HepG2 (cell line): ENCODE results near the gene KRTAP5-1. TPM values are rescaled to one million over a fixed set of nuclear protein-coding genes. Genes with fewer than 3 reads are reported as not detected.

Experiments
- ATF7-NPFF ChIP-seq: sonication (generic); formaldehyde crosslinking; IDR thresholded peaks from 2 replicates; pipeline ENCODE4 v1.8.1; 2023; ENCODE audit warnings: mild to moderate bottlenecking, low read depth, missing genetic modification reagents, moderate library complexity
- JUN ChIP-seq: sonication (generic); formaldehyde crosslinking; IDR thresholded peaks from 2 replicates; pipeline ENCODE4 v1.4.0; 2020; ENCODE audit warnings: mild to moderate bottlenecking, missing genetic modification reagents
- PAXIP1 ChIP-seq: sonication (generic); formaldehyde crosslinking; conservative IDR thresholded peaks from 2 replicates; pipeline ENCODE4 v1.4.0; 2020; ENCODE audit warnings: mild to moderate bottlenecking, missing genetic modification reagents, moderate library complexity
- PBX3 ChIP-seq: sonication (generic); formaldehyde crosslinking; IDR thresholded peaks from 2 replicates; pipeline ENCODE4 v1.8.1; 2023; ENCODE audit warnings: missing genetic modification reagents, inconsistent platforms, borderline replicate concordance
- RXRA ChIP-seq: sonication (generic); formaldehyde crosslinking; IDR thresholded peaks from 2 replicates; pipeline ENCODE4 v1.5.1; 2020; ENCODE audit warnings: missing genetic modification reagents
- TBL1XR1 ChIP-seq: fragments of 150-350 bp; IDR thresholded peaks from 2 replicates; pipeline ENCODE4 v1.6.1; 2014; ENCODE audit warnings: borderline replicate concordance, low read length; ENCODE audit not compliant: partially characterized antibody
- ZKSCAN5 ChIP-seq: sonication (generic); formaldehyde crosslinking; IDR thresholded peaks from 2 replicates; pipeline ENCODE4 v1.5.1; 2020; ENCODE audit warnings: mild to moderate bottlenecking, missing genetic modification reagents
- ZNF773 ChIP-seq: sonication (generic); formaldehyde crosslinking; IDR thresholded peaks from 2 replicates; pipeline ENCODE4 v1.4.0; 2020; ENCODE audit warnings: missing genetic modification reagents, borderline replicate concordance
- polyA plus RNA-seq, 8 experiments: library from polyadenylated mRNA; depleted of rRNA in 3 of 8; stranded (reverse) in 7 of 8; unstranded in 1 of 8; fragments of >200 nt; fragmentation: Illumina TruSeq in 4 of 8; extraction: Trizol in 4 of 8; gene quantifications; 2 replicates each; pipeline versions ENCODE4 v1.2.1 to v1.2.3, GENCODE V29; 2011 to 2016; ENCODE audit warnings: low read depth in 4 of 8, missing spikeins in 1 of 8, mixed read lengths in 1 of 8; ENCODE audit not compliant: insufficient read depth in 1 of 8
- total RNA-seq, 5 experiments: library from RNA; depleted of rRNA; stranded (reverse); fragments of >200 nt; fragmentation: Illumina TruSeq; extraction: Trizol; gene quantifications; 2 replicates each; pipeline ENCODE4 v1.2.3, GENCODE V29; 2016; ENCODE audit warnings: low read depth in 1 of 5
- TF ChIP-seq, protein P1 (sequence below): sonication (generic); formaldehyde crosslinking; IDR thresholded peaks from 2 replicates; pipeline ENCODE4 v1.5.1; 2020; ENCODE audit warnings: mild to moderate bottlenecking, missing genetic modification reagents, moderate library complexity
- TF ChIP-seq, protein P2 (sequence below): sonication (generic); formaldehyde crosslinking; IDR thresholded peaks from 2 replicates; pipeline ENCODE4 v1.4.0; 2020; ENCODE audit warnings: mild to moderate bottlenecking, missing genetic modification reagents
- TF ChIP-seq, protein P3 (sequence below): sonication (generic); formaldehyde crosslinking; IDR thresholded peaks from 2 replicates; pipeline ENCODE4 v1.4.0; 2020; ENCODE audit warnings: missing genetic modification reagents, borderline replicate concordance

The KRTAP5-1 gene
- total and polyA plus RNA-seq, 2 of the 13 experiments (the other 11 are each of a cell fraction or from before 2014, with no cell fraction given) = not detected

DNA sequence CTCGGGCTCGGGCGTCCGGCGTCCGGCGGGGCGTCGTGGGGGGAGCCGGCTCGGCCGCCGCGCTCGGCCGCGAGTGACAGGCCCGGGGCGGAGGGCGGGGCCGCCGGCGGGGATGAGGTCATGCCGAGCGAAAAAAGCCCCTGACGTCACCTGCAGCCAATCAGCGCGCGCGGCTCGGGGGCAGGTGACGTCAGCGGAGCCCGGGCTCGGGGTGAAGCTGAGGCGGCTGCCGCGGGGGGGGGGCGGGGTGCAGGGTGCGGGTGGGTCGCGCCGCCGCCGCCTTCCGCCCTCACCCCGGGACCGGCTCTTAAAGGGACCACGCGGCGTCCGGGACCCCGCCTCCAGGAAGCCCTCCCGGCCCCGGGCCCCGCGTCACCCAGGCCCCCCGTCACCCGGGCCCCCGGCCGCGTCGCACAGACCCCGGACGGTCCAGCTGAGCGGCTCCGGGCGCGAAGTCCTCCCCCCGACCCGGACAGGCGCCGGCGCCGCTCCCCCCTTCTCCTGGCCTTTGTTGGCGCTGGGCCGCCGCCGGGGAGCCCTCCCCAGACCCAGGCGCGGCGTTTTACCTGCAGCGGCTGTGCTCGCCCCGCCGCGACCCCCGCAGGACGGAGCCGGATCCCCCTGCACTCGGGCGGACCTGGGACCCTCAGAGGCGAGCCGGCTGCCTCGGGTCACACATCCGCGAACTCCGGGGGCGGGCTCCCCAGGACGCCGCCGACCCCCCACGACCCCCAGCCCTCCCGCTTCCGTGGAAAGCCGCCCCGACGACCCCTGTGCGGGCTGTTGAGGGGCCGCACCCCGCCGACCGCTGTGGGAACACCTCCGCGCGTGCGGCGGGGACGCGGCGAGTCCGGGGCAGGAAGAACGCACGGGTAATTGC lies 12.6 kb downstream of the KRTAP5-1 start, which contains the start of gene DUSP8 (continued):
- peak; percentile 38 for TF ChIP-seq PAXIP1 (CRISPR knock-in tag)
- TF ChIP-seq, protein P1, sequence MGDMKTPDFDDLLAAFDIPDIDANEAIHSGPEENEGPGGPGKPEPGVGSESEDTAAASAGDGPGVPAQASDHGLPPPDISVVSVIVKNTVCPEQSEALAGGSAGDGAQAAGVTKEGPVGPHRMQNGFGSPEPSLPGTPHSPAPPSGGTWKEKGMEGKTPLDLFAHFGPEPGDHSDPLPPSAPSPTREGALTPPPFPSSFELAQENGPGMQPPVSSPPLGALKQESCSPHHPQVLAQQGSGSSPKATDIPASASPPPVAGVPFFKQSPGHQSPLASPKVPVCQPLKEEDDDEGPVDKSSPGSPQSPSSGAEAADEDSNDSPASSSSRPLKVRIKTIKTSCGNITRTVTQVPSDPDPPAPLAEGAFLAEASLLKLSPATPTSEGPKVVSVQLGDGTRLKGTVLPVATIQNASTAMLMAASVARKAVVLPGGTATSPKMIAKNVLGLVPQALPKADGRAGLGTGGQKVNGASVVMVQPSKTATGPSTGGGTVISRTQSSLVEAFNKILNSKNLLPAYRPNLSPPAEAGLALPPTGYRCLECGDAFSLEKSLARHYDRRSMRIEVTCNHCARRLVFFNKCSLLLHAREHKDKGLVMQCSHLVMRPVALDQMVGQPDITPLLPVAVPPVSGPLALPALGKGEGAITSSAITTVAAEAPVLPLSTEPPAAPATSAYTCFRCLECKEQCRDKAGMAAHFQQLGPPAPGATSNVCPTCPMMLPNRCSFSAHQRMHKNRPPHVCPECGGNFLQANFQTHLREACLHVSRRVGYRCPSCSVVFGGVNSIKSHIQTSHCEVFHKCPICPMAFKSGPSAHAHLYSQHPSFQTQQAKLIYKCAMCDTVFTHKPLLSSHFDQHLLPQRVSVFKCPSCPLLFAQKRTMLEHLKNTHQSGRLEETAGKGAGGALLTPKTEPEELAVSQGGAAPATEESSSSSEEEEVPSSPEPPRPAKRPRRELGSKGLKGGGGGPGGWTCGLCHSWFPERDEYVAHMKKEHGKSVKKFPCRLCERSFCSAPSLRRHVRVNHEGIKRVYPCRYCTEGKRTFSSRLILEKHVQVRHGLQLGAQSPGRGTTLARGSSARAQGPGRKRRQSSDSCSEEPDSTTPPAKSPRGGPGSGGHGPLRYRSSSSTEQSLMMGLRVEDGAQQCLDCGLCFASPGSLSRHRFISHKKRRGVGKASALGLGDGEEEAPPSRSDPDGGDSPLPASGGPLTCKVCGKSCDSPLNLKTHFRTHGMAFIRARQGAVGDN (CRISPR knock-in tag) = peak; percentile 60
- TF ChIP-seq, protein P2, sequence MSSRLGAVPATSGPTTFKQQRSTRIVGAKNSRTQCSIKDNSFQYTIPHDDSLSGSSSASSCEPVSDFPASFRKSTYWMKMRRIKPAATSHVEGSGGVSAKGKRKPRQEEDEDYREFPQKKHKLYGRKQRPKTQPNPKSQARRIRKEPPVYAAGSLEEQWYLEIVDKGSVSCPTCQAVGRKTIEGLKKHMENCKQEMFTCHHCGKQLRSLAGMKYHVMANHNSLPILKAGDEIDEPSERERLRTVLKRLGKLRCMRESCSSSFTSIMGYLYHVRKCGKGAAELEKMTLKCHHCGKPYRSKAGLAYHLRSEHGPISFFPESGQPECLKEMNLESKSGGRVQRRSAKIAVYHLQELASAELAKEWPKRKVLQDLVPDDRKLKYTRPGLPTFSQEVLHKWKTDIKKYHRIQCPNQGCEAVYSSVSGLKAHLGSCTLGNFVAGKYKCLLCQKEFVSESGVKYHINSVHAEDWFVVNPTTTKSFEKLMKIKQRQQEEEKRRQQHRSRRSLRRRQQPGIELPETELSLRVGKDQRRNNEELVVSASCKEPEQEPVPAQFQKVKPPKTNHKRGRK (CRISPR knock-in tag) = no peak
- no peak for TF ChIP-seq ZKSCAN5 (CRISPR knock-in tag)
- TF ChIP-seq ATF7-NPFF = no peak
- TF ChIP-seq ZNF773 (CRISPR knock-in tag) = no peak
- 0 out of 2 replicates have a peak, but pooled peaks have one; percentile 21 for TF ChIP-seq RXRA
- peak; percentile 74 for TF ChIP-seq JUN
- no peak for TF ChIP-seq TBL1XR1
- TF ChIP-seq PBX3 (CRISPR knock-in tag) = no peak
- TF ChIP-seq, protein P3, sequence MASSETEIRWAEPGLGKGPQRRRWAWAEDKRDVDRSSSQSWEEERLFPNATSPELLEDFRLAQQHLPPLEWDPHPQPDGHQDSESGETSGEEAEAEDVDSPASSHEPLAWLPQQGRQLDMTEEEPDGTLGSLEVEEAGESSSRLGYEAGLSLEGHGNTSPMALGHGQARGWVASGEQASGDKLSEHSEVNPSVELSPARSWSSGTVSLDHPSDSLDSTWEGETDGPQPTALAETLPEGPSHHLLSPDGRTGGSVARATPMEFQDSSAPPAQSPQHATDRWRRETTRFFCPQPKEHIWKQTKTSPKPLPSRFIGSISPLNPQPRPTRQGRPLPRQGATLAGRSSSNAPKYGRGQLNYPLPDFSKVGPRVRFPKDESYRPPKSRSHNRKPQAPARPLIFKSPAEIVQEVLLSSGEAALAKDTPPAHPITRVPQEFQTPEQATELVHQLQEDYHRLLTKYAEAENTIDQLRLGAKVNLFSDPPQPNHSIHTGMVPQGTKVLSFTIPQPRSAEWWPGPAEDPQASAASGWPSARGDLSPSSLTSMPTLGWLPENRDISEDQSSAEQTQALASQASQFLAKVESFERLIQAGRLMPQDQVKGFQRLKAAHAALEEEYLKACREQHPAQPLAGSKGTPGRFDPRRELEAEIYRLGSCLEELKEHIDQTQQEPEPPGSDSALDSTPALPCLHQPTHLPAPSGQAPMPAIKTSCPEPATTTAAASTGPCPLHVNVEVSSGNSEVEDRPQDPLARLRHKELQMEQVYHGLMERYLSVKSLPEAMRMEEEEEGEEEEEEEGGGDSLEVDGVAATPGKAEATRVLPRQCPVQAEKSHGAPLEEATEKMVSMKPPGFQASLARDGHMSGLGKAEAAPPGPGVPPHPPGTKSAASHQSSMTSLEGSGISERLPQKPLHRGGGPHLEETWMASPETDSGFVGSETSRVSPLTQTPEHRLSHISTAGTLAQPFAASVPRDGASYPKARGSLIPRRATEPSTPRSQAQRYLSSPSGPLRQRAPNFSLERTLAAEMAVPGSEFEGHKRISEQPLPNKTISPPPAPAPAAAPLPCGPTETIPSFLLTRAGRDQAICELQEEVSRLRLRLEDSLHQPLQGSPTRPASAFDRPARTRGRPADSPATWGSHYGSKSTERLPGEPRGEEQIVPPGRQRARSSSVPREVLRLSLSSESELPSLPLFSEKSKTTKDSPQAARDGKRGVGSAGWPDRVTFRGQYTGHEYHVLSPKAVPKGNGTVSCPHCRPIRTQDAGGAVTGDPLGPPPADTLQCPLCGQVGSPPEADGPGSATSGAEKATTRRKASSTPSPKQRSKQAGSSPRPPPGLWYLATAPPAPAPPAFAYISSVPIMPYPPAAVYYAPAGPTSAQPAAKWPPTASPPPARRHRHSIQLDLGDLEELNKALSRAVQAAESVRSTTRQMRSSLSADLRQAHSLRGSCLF (CRISPR knock-in tag) = no peak
